Measurements from ENCODE around the gene MROH9.
"Not testable (repeated sequence)": the region's sequence is repeated elsewhere in the genome, so short reads cannot be mapped to it uniquely, and the experiment has no call there.

MROH9 gene, protein sequence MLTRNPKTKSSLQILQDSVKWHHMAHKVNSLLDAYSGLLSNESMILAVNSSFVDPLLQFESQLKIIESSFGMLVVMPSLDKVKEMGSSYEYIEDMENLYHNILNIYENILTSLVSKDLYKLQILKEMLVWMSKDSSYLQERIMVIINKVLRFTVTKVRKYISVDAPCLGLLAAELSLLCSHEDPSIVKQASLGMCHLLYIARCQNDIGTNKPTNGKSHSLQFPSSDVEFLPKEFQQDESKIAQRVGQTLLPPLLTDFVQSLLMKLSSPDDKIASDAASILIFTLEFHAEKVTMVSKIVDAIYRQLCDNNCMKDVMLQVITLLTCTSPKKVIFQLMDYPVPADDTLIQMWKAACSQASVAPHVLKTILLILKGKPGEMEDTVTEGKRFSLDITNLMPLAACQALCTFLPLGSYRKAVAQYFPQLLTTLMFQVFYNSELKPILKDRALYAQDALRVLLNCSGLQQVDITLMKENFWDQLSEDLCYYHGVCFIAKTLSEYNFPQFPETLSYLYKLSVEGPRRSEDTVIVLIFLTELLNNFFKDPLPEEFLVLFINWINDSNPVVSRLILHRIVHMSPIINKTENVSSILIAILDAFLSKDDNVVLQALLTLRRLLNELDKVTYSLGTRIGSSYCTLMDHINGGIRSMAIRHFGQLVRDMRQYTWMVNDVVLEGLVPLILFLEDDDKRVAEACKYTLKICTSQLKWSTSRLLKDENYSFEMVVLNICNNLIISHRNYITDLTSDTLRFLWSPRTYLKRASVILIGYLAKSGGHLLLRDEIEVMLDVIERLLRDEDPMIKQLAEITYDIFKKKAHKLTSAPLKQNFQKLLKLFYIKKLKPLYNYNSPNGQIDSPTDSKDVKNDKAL

GRCh38 chr1:170935231-170935630 lies at the start of gene MROH9:
TSS of gene MROH9 (plus strand) at chr1:170935534. CDS start at chr1:170945557, 10,023 bp downstream.
- in situ Hi-C loops (cut with HindIII; ENCODE audit: low sequenced_read_pairs): no loop called here

DNA sequence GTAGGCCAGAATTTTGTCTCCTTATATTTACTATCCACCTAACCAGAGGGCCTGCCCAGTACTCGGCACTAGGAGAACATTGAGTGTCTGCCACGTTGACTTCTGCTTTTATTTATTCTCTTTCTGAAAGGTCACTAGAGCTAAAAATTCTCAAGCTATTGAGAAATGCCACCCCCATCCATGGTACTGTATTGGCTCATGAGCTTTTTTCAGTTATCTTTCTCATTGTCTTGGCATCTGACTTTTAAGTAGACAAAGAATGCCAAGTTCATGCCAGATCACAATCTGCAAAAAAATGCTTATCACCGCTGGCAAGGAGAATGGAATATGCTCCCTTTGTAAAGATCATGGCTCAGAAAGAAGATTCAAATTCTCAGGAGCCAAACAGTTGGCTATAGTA lies 49.8 kb upstream of the MROH9 start:
- in situ Hi-C loops (cut with HindIII; ENCODE audit: low sequenced_read_pairs): no loop called here

DNA sequence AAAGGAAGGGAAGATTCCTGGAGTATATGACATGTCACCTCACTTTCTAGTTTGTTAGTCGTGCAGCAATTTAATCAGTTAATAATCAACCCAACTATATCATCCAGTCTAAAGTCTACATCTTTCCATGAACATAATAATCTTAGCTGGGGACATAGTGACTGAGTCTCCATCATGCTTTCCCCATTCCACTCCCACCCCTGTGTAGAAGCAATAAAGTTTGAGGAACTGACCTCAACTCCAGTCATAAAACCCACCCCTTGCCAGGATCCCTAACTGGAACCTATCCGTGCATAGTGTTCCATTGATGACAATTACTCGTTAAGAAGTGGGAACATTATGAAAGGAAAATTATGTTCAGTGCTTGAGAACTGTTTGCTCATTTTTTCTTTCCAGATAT lies 48.9 kb upstream of the MROH9 start:
- in situ Hi-C loops (cut with HindIII; ENCODE audit: low sequenced_read_pairs): no loop called here

DNA sequence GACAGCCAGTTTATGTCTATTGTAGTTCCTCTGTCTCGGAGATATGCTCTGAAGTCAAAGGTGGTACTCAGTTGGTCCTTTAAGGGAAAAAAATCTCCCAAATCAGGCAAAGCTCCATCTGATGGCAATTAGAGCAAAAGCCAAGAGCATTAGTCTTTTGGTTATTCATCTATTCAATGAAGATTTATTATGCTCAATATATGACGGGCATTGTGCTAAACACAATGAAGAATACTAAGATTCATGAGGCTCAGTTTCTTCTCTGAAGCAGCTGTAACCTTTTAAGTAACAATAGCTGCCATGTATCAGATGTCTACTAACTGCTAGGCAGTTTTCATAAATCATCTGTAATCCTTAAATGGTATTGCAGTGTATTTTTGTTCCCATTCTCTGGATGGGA lies 47.6 kb upstream of the MROH9 start:
- in situ Hi-C loops (cut with HindIII; ENCODE audit: low sequenced_read_pairs): no loop called here

- in situ Hi-C loops (cut with HindIII; ENCODE audit: low sequenced_read_pairs): no loop called here
Observed at GRCh38 chr1:170891872-170892271, 43.5 kb upstream of the MROH9 start.

DNA sequence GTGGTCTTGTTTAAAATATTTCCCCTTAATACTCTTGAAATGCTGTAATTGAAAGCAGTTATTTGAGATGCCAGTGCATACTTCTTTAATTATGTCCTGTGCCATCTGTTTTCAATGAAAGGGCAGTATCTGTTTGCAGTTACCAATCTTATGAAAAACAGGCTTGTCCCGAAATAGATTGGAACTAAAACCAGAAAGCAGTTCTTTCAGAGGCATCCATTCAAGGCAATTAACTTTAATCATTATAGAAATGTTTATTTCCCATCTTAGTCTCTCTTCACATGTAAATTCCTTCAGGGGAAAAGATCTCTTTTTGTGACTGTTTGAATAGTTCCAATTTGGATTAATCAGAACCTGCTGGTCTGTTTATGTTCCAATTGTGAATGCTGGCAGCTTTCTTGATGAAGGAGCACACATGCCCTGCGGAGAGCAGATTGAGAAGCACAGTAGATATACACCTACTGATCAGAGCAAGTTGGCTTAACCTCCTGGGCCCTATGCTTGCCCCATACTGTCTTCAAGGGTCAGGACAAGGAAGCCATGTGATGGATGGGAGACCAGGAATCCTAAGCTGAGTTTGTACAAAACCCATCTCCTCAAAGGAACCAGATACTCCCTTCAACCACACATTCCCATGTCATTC lies 41.6 kb upstream of the MROH9 start:
- in situ Hi-C loops (cut with HindIII; ENCODE audit: low sequenced_read_pairs): no loop called here

GRCh38 chr1:170903961-170904360 lies 31.4 kb upstream of the MROH9 start:
- in situ Hi-C loops (cut with HindIII; ENCODE audit: low sequenced_read_pairs): no loop called here

- in situ Hi-C loops (cut with HindIII; ENCODE audit: low sequenced_read_pairs): no loop called here
Observed at GRCh38 chr1:170908942-170909341, 26.4 kb upstream of the MROH9 start.

DNA sequence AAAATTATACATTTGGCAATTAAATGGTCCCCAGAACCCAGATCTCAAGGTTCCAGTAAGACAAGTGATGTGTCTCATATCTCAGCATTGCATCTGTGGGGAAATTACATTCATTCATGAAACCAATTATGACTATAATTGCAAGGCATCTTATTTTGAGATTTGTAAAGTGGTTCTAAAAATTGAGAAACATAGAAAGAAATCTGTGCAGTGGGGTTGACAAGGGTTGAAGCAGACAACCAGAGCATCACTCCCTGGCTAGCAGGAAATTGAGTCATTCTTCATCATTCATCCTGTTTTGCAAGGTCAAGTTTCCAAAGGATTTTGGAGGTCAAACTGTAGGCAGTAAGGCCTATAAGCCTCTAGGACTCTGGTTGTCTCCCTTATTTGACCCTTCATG lies 25.1 kb upstream of the MROH9 start:
- in situ Hi-C loops (cut with HindIII; ENCODE audit: low sequenced_read_pairs): no loop called here

- in situ Hi-C loops (cut with HindIII; ENCODE audit: low sequenced_read_pairs): no loop called here
Observed at GRCh38 chr1:170917373-170917772, 18.0 kb upstream of the MROH9 start.

GRCh38 chr1:170924656-170925055 lies 10.7 kb upstream of the MROH9 start:
- in situ Hi-C loops (cut with HindIII; ENCODE audit: low sequenced_read_pairs): not testable (repeated sequence)

DNA sequence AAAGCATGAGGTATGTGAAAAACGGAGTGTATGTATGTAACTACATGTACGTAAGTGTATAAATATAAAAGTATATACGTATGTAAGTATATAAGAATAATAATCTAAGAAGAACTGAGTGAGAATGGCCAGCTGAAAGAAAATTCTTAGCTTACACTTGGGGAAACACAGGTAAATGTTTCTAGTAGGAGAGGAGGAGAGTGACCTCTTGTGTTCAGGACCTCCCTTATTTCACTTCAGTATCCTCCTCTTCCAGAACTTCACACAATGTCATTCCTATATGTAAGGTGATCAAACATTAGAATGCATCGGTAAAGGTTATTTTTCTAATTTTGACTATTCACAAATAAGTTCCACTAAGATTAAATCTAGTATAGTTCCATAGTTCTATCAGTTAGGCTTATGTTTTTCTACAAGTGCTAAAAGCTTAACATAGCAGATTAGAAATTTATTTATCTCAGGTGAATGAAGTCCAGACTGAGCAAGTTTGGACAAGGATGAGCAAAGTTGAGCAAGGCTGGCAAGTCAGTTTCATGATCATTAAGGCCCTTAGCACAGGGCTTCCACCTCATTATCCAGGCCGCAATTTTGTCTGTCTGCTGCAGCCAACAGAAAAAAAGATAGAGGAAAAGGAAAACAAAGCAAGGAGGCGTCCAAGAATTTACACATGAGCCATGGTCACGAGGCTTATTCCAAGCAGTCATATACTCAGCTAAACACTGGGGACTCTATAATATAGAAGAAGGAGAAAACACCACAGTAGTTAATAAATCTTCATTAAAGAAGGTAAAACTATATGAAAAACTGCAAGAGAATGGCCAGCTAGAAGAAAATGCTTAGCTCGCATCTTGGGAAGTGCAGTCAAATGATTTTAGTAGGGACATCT lies 7.1 kb upstream of the MROH9 start:
- in situ Hi-C loops (cut with HindIII; ENCODE audit: low sequenced_read_pairs): no loop called here

DNA sequence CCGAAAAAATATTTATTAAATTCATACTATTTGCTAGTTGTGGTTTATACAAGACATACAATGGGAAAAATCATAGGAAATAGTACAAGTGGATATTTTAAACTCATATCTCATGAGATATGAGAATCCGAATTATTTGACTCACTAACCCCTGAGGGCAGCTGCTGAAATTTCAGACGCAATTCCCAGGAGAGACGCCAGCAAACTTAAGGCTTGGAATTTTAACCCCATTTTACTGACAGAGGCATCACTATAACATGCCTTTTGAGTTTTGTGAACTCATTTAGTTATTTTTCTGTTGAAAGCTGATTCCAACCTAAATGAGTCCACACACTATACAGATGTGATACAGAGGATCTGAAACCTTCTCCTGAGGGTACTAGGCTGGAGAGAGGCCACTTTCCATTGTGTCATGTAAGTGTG lies 5.9 kb upstream of the MROH9 start:
- in situ Hi-C loops (cut with HindIII; ENCODE audit: low sequenced_read_pairs): no loop called here

GRCh38 chr1:170929835-170930554 lies 5.3 kb upstream of the MROH9 start:
- in situ Hi-C loops (cut with HindIII; ENCODE audit: low sequenced_read_pairs): no loop called here

DNA sequence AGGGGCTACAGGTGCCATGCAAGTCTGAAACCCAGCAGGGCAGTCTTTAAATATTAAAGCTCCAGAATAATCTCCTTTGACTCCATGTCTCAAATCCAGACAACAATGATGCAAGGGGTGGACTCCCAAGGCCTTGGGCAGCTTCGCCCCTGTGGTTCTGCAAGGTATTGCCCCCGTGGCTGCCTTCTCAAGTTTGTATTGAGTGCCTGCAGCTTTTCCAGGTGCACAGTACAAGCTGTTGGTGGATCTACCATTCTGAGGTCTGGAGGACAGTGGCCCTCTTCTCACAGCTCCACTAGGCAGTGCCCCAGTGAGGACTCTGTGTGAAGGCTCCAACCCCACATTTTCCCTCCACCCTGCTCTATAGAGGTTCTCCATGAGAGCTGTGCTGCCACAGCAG lies 3.7 kb upstream of the MROH9 start:
- in situ Hi-C loops (cut with HindIII; ENCODE audit: low sequenced_read_pairs): no loop called here

DNA sequence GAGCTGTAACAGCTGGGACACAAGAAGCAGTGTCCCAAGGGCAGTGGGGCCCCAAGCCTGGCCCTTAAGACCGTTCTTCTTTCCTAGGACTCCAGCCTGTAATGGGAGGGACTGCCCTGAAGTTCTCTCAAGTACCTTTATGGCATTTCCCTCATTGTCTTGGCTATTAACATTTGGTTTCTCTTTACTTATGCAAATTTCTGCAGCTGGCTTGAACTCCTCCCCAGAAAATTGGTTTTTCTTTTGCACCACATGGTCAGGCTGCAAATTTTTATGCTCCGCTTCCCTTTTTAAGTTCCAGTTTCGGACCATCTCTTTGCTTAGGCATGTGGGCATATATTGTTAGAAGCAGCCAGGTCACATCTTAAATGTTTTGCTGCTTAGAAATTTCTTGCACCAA lies 3.1 kb upstream of the MROH9 start:
- in situ Hi-C loops (cut with HindIII; ENCODE audit: low sequenced_read_pairs): no loop called here

DNA sequence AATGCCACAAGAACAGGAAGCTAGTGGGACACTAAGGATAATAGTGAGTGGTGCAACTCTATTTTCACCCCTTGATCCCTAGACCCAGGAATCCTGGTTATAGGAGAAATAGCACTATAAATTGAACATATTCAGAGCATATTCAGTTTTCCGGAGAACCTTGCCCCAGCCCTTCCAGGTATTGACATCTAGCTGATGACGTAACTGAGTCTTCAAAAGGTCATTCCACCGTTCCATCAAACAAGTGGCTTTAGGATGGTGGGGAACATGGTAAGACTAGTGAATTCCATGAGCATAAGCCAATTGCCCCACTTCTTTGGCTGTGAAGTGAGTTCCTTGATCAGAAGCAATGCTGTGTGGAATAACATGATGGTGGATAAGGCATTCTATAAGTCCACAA lies 2.9 kb downstream of the MROH9 start:
- in situ Hi-C loops (cut with HindIII; ENCODE audit: low sequenced_read_pairs): no loop called here

DNA sequence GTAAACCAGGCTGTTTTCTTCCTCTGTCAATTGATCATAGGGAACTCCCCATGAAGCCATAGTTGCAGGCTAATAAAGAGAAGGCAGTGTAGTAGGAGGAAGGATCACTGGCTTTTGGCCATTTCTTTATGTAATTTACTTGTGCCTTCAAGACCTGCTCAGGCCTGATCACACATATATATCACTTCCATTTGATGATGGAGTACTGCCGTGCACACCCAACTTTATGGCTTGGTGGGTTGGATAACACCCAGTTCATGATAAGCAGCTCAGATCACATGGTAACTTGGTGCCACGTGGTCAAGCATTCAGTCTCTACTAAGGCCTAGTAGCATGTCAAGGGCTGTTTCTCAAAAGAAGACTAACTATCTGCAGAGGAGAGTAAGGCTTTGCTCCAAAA lies 4.1 kb downstream of the MROH9 start:
- in situ Hi-C loops (cut with HindIII; ENCODE audit: low sequenced_read_pairs): no loop called here

- in situ Hi-C loops (cut with HindIII; ENCODE audit: low sequenced_read_pairs): not testable (repeated sequence)
Observed at GRCh38 chr1:170951744-170952143, 16.4 kb downstream of the MROH9 start.

- in situ Hi-C loops (cut with HindIII; ENCODE audit: low sequenced_read_pairs): no loop called here
Observed at GRCh38 chr1:170959385-170959784, 24.1 kb downstream of the MROH9 start.

Measured in DLD1 (cell line).